HG03558 (cell line): ENCODE data around the gene CCL15.

Source experiments
- ATAC-seq: cut with Tn5 transposase; IDR thresholded peaks from one replicate; pipeline ENCODE4 v1.9.1; 2021; ENCODE audit warnings: moderate number of reproducible peaks; ENCODE audit not compliant: unreplicated experiment; ENCODE audit errors: extremely low read depth

CCL15 gene

DNA sequence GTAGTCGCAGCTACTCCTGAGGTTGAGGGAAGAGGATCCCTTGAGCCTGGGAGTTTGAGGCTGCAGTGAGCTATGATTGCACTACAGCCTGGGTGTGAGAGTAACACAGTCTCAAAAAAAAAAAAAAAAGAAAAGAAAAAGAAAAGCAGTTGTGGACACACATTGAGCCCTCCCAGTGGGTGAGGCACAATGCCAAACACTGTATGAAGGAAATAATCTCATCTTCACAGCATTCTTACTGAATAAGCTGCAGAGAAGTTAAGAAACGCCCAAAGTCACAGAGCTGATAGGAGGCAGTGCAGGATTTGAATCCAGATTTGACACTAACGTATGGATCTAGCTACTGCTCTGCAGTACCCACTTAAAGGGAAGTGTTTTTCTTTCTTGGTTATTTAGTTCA, 52.0 kb downstream of the CCL15 start:
- ATAC-seq: no peak

DNA sequence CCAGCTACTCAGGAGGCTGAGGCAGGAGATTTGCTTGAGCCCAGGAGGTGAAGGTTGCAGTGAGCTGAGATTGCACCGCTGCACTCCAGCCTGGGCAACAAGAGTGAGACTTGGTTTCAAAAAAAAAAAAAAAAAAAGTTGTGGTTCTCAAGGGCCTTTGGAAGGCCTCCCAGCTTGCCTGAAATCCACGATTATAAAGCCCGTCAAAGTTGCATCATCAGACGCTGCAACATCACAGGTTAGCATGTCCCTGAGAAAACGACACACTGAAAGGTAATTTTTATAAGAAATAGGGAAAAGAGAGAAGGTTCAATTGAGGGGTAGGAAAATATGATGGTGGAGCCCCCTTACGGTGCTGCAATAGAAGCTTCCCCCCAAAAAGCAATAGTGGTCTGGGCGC, 53.3 kb downstream of the CCL15 start:
- no peak for ATAC-seq
